ENCODE measurements around the gene LANCL3. TPM values are rescaled to one million over a fixed set of nuclear protein-coding genes. Genes with fewer than 3 reads are reported as not detected.
"Not testable (repeated sequence)": the region's sequence is repeated elsewhere in the genome, so short reads cannot be mapped to it uniquely, and the experiment has no call there.

LANCL3 gene
- under 1 TPM; 0.18 to 0.23 TPM for total RNA-seq

GRCh38 chrX:37571426-37572107, at the start of gene LANCL3:
Gene LANCL3, plus strand, starts transcription at chrX:37571661. Its CDS starts 210 bp downstream, at chrX:37571871.
- H3K4me1 Mint-ChIP-seq; H3K27ac Mint-ChIP-seq; POLR2A ChIA-PET; DNase-seq; H3K9me3 Mint-ChIP-seq; H3K36me3 Mint-ChIP-seq (ENCODE audit: low read depth); CTCF ChIA-PET: not testable (repeated sequence)
- peaks cover 11% of the 10 kb centered on the region for H3K27me3 Mint-ChIP-seq
- peak within 1 kb of the TSS; percentile 73 for H3K4me3 Mint-ChIP-seq

- H3K36me3 Mint-ChIP-seq (ENCODE audit: low read depth); H3K27ac Mint-ChIP-seq; H3K4me1 Mint-ChIP-seq; H3K4me3 Mint-ChIP-seq; H3K27me3 Mint-ChIP-seq; H3K9me3 Mint-ChIP-seq; DNase-seq; POLR2A ChIA-PET; CTCF ChIA-PET: not testable (repeated sequence)
Observed at GRCh38 chrX:37523673-37524072, 47.8 kb upstream of the LANCL3 start.

GRCh38 chrX:37541991-37542390, 29.5 kb upstream of the LANCL3 start:
- Mint-ChIP-seq H3K36me3 (ENCODE audit: low read depth) (no peaks in the 10 kb centered on the region), H3K9me3 (no peaks in the 10 kb centered on the region), H3K27me3 (peaks cover 1% of the 10 kb centered on the region), H3K4me1 (no peaks in the 10 kb centered on the region), H3K27ac (no peak overlapping the region), H3K4me3 (no peak overlapping the region)
- POLR2A ChIA-PET, result no interaction called here
- DNase-seq, result no peak
- CTCF ChIA-PET, result no interaction called here

- Mint-ChIP-seq H3K27me3 (peaks cover 1% of the 10 kb centered on the region), H3K9me3 (no peaks in the 10 kb centered on the region), H3K4me1 (no peaks in the 10 kb centered on the region), H3K27ac (no peak overlapping the region), H3K4me3 (no peak overlapping the region), H3K36me3 (ENCODE audit: low read depth) (no peaks in the 10 kb centered on the region)
- POLR2A ChIA-PET, result no interaction called here
- CTCF ChIA-PET, result no interaction called here
- DNase-seq, result no peak
Observed at GRCh38 chrX:37542791-37543190, 28.7 kb upstream of the LANCL3 start.

- Mint-ChIP-seq H3K4me1 (no peaks in the 10 kb centered on the region), H3K27me3 (peaks cover 1% of the 10 kb centered on the region), H3K27ac (no peak overlapping the region), H3K4me3 (no peak overlapping the region), H3K36me3 (ENCODE audit: low read depth) (no peaks in the 10 kb centered on the region), H3K9me3 (no peaks in the 10 kb centered on the region)
- ChIA-PET POLR2A (no interaction called here), CTCF (no interaction called here)
- no peak for DNase-seq
Observed at GRCh38 chrX:37543324-37543723, 28.1 kb upstream of the LANCL3 start.

GRCh38 chrX:37544531-37544930, 26.9 kb upstream of the LANCL3 start:
- H3K4me1 Mint-ChIP-seq; H3K36me3 Mint-ChIP-seq (ENCODE audit: low read depth); POLR2A ChIA-PET; H3K9me3 Mint-ChIP-seq; CTCF ChIA-PET; H3K4me3 Mint-ChIP-seq; H3K27me3 Mint-ChIP-seq; DNase-seq; H3K27ac Mint-ChIP-seq: not testable (repeated sequence)

GRCh38 chrX:37545066-37545465, 26.4 kb upstream of the LANCL3 start:
- Mint-ChIP-seq H3K4me1 (peaks cover 2% of the 10 kb centered on the region), H3K4me3 (no peak overlapping the region), H3K36me3 (ENCODE audit: low read depth) (no peaks in the 10 kb centered on the region), H3K27me3 (no peaks in the 10 kb centered on the region), H3K27ac (no peak overlapping the region), H3K9me3 (no peaks in the 10 kb centered on the region)
- ChIA-PET POLR2A (no interaction called here), CTCF (no interaction called here)
- no peak for DNase-seq

GRCh38 chrX:37549619-37550018, 21.8 kb upstream of the LANCL3 start:
- POLR2A ChIA-PET; DNase-seq; H3K27me3 Mint-ChIP-seq; H3K9me3 Mint-ChIP-seq; H3K4me1 Mint-ChIP-seq; H3K36me3 Mint-ChIP-seq (ENCODE audit: low read depth); H3K4me3 Mint-ChIP-seq; H3K27ac Mint-ChIP-seq; CTCF ChIA-PET: not testable (repeated sequence)

- no peaks in the 10 kb centered on the region for H3K36me3 Mint-ChIP-seq (ENCODE audit: low read depth)
- no peak overlapping the region for H3K27ac Mint-ChIP-seq
- H3K27me3 Mint-ChIP-seq, result no peaks in the 10 kb centered on the region
- no peak overlapping the region for H3K4me3 Mint-ChIP-seq
- ChIA-PET CTCF (no interaction called here), POLR2A (no interaction called here)
- no peaks in the 10 kb centered on the region for H3K9me3 Mint-ChIP-seq
- no peak for DNase-seq
- H3K4me1 Mint-ChIP-seq, result peaks cover 3% of the 10 kb centered on the region
Observed at GRCh38 chrX:37553476-37553875, 18.0 kb upstream of the LANCL3 start.

GRCh38 chrX:37565254-37565653, 6.2 kb upstream of the LANCL3 start:
- POLR2A ChIA-PET, DNase-seq, CTCF ChIA-PET: not testable (repeated sequence)

GRCh38 chrX:37570349-37570748, 1.1 kb upstream of the LANCL3 start:
- H3K27me3 Mint-ChIP-seq, result peaks cover 14% of the 10 kb centered on the region

More at GRCh38 chrX:37565254-37565653, 6.2 kb upstream of the LANCL3 start:
- H3K27me3 Mint-ChIP-seq; H3K27ac Mint-ChIP-seq; H3K9me3 Mint-ChIP-seq; H3K4me3 Mint-ChIP-seq; H3K4me1 Mint-ChIP-seq; H3K36me3 Mint-ChIP-seq (ENCODE audit: low read depth): not testable (repeated sequence)

GRCh38 chrX:37572108-37572587, 687 bp downstream of the LANCL3 start:
- CTCF ChIA-PET; POLR2A ChIA-PET; H3K9me3 Mint-ChIP-seq; H3K27ac Mint-ChIP-seq; H3K4me1 Mint-ChIP-seq; H3K36me3 Mint-ChIP-seq (ENCODE audit: low read depth): not testable (repeated sequence)
- H3K27me3 Mint-ChIP-seq, result peaks cover 11% of the 10 kb centered on the region
- H3K4me3 Mint-ChIP-seq, result peak overlapping the region; percentile 73
- peak; percentile 19 for DNase-seq

More at GRCh38 chrX:37570349-37570748, 1.1 kb upstream of the LANCL3 start:
- CTCF ChIA-PET; H3K27ac Mint-ChIP-seq; DNase-seq; H3K4me3 Mint-ChIP-seq; POLR2A ChIA-PET; H3K36me3 Mint-ChIP-seq (ENCODE audit: low read depth); H3K4me1 Mint-ChIP-seq; H3K9me3 Mint-ChIP-seq: not testable (repeated sequence)

GRCh38 chrX:37573121-37573520, 1.7 kb downstream of the LANCL3 start:
- H3K36me3 Mint-ChIP-seq (ENCODE audit: low read depth); H3K27ac Mint-ChIP-seq; H3K4me1 Mint-ChIP-seq; POLR2A ChIA-PET; H3K9me3 Mint-ChIP-seq; H3K4me3 Mint-ChIP-seq; CTCF ChIA-PET; DNase-seq: not testable (repeated sequence)
- H3K27me3 Mint-ChIP-seq, result peaks cover 11% of the 10 kb centered on the region

GRCh38 chrX:37578045-37578444, 6.6 kb downstream of the LANCL3 start:
- peaks cover 4% of the 10 kb centered on the region for H3K27me3 Mint-ChIP-seq
- H3K4me3 Mint-ChIP-seq, result no peak overlapping the region
- no peaks in the 10 kb centered on the region for H3K9me3 Mint-ChIP-seq
- CTCF ChIA-PET, result no interaction called here
- H3K36me3 Mint-ChIP-seq (ENCODE audit: low read depth), result no peaks in the 10 kb centered on the region
- no peak for DNase-seq
- POLR2A ChIA-PET, result no interaction called here
- peaks cover 2% of the 10 kb centered on the region for H3K4me1 Mint-ChIP-seq
- no peak overlapping the region for H3K27ac Mint-ChIP-seq

All from activated CD4-positive, alpha-beta memory T cell treated with anti-CD3 and anti-CD28 coated beads, Interleukin-2, amount 10 ng/mL, durations not matched to agents 7 days and 5 days (primary cell).